H9 (cell line): ENCODE results near the gene MISP3. TPM values are rescaled to one million over a fixed set of nuclear protein-coding genes. Genes with fewer than 3 reads are reported as not detected.

ENCODE experiments used
- DNase-seq: peaks from one replicate; pipeline ENCODE4 v3.0.0-alpha.2; 2017
- H2AFZ ChIP-seq: one replicate; pipeline ENCODE4 v1.6.1; 2013; ENCODE audit warnings: mild to moderate bottlenecking, low read length, control low read depth, moderate library complexity
- H2AK5ac ChIP-seq: 2 replicates; pipeline ENCODE4 v1.6.1; 2013; ENCODE audit warnings: low read length, control low read depth, mixed read lengths; ENCODE audit not compliant: insufficient read length
- H2BK120ac ChIP-seq: one replicate; pipeline ENCODE4 v1.6.1; 2013; ENCODE audit warnings: low read depth, mild to moderate bottlenecking, low read length, control low read depth, inconsistent platforms; ENCODE audit not compliant: poor library complexity, severe bottlenecking
- H2BK12ac ChIP-seq: 2 replicates; pipeline ENCODE4 v1.6.1; 2013; ENCODE audit warnings: low read length, control low read depth, mixed read lengths, low read depth; ENCODE audit not compliant: insufficient read length
- H2BK15ac ChIP-seq: 2 replicates; pipeline ENCODE4 v1.6.1; 2013; ENCODE audit warnings: low read depth, low read length, control low read depth
- H2BK20ac ChIP-seq: one replicate; pipeline ENCODE4 v1.6.1; 2013; ENCODE audit warnings: low read depth, mild to moderate bottlenecking, low read length, control low read depth, inconsistent platforms; ENCODE audit not compliant: poor library complexity, severe bottlenecking
- H2BK5ac ChIP-seq: 2 replicates; pipeline ENCODE4 v1.6.1; 2013; ENCODE audit warnings: low read length, control low read depth, mixed read lengths; ENCODE audit not compliant: insufficient read length
- H3K14ac ChIP-seq: 2 replicates; pipeline ENCODE4 v1.6.1; 2013; ENCODE audit warnings: low read length, control low read depth; ENCODE audit not compliant: insufficient read depth
- H3K18ac ChIP-seq: 2 replicates; pipeline ENCODE4 v1.6.1; 2013; ENCODE audit warnings: low read depth, mild to moderate bottlenecking, mixed read lengths, low read length, control low read depth; ENCODE audit not compliant: insufficient read length
- H3K23ac ChIP-seq: 2 replicates; pipeline ENCODE4 v1.6.1; 2013; ENCODE audit warnings: low read length, control low read depth, mixed read lengths, low read depth; ENCODE audit not compliant: insufficient read length
- H3K23me2 ChIP-seq: 2 replicates; pipeline ENCODE4 v1.6.1; 2013; ENCODE audit warnings: low read depth, mild to moderate bottlenecking, mixed read lengths, low read length, control low read depth; ENCODE audit not compliant: insufficient read length, poor library complexity, severe bottlenecking
- H3K27ac ChIP-seq: 2 replicates; pipeline ENCODE4 v1.5.1; 2013; ENCODE audit warnings: low read length, control low read depth, mixed read lengths, low read depth; ENCODE audit not compliant: insufficient read length
- H3K27me3 ChIP-seq: 2 replicates; pipeline ENCODE4 v1.6.1; 2013; ENCODE audit warnings: low read length, control low read depth, inconsistent platforms; ENCODE audit not compliant: insufficient read depth
- H3K4ac ChIP-seq: 2 replicates; pipeline ENCODE4 v1.6.1; 2013; ENCODE audit warnings: low read depth, mild to moderate bottlenecking, control low read depth, inconsistent platforms, low read length, moderate library complexity
- H3K4me1 ChIP-seq: 2 replicates; pipeline ENCODE4 v1.6.1; 2013; ENCODE audit warnings: low read length, control low read depth, inconsistent platforms; ENCODE audit not compliant: insufficient read depth
- H3K4me2 ChIP-seq: 2 replicates; pipeline ENCODE4 v1.6.1; 2013; ENCODE audit warnings: low read length, control low read depth, mixed read lengths; ENCODE audit not compliant: insufficient read length, insufficient read depth
- H3K56ac ChIP-seq: 2 replicates; pipeline ENCODE4 v1.6.1; 2013; ENCODE audit warnings: low read depth, mild to moderate bottlenecking, mixed read lengths, low read length, control low read depth; ENCODE audit not compliant: insufficient read length
- H3K79me1 ChIP-seq: 2 replicates; pipeline ENCODE4 v1.6.1; 2013; ENCODE audit warnings: low read depth, mild to moderate bottlenecking, moderate library complexity, low read length, control low read depth, inconsistent platforms; ENCODE audit not compliant: insufficient read depth, poor library complexity, severe bottlenecking
- H3K79me2 ChIP-seq: 2 replicates; pipeline ENCODE4 v1.6.1; 2013; ENCODE audit warnings: low read length, control low read depth, inconsistent platforms; ENCODE audit not compliant: insufficient read depth
- H3K9ac ChIP-seq: 2 replicates; pipeline ENCODE4 v1.6.1; 2013; ENCODE audit warnings: low read length, control low read depth, mixed read lengths; ENCODE audit not compliant: insufficient read length; ENCODE audit errors: extremely low read depth
- H3K9me3 ChIP-seq: one replicate; pipeline ENCODE4 v1.6.1; 2013; ENCODE audit warnings: low read depth, low read length, inconsistent platforms; ENCODE audit not compliant: control insufficient read depth
- H3T11ph ChIP-seq: one replicate; pipeline ENCODE4 v1.6.1; 2013; ENCODE audit warnings: mild to moderate bottlenecking, low read length, control low read depth, inconsistent platforms
- H4K20me1 ChIP-seq: one replicate; pipeline ENCODE4 v1.6.1; 2013; ENCODE audit not compliant: control insufficient read depth, insufficient read length, insufficient read depth
- H4K5ac ChIP-seq: 2 replicates; pipeline ENCODE4 v1.6.1; 2013; ENCODE audit warnings: low read depth, mild to moderate bottlenecking, mixed read lengths, low read length, control low read depth; ENCODE audit not compliant: insufficient read length
- H4K8ac ChIP-seq: replicated peaks from 2 replicates; pipeline ENCODE4 v1.6.1; 2013; ENCODE audit warnings: low read length, control low read depth, mixed read lengths, low read depth; ENCODE audit not compliant: insufficient read length
- H4K91ac ChIP-seq: 2 replicates; pipeline ENCODE4 v1.6.1; 2013; ENCODE audit warnings: low read depth, mild to moderate bottlenecking, moderate library complexity, mixed read lengths, low read length, control low read depth; ENCODE audit not compliant: insufficient read length
- H3K27ac Mint-ChIP-seq, 3 experiments: 2 replicates in 2 of 3; 3 replicates in 1 of 3; pipeline ENCODE4 v1.8.0; 2020 to 2021; ENCODE audit warnings: mixed read lengths in 3 of 3, mild to moderate bottlenecking in 1 of 3, moderate library complexity in 1 of 3
- H3K27me3 Mint-ChIP-seq: 2 replicates; pipeline ENCODE4 v1.8.0; 2021; ENCODE audit warnings: low read depth, mild to moderate bottlenecking, moderate library complexity, mixed read lengths
- H3K36me3 Mint-ChIP-seq, 3 experiments: 2 replicates in 2 of 3; 3 replicates in 1 of 3; pipeline ENCODE4 v1.8.0; 2020 to 2021; ENCODE audit warnings: low read depth in 3 of 3, mixed read lengths in 3 of 3; ENCODE audit not compliant: insufficient read depth in 1 of 3
- H3K4me1 Mint-ChIP-seq, 2 experiments: 2 replicates each; pipeline ENCODE4 v1.8.0; 2020; ENCODE audit warnings: mixed read lengths in 2 of 2
- H3K4me3 Mint-ChIP-seq, 2 experiments: 2 replicates in 1 of 2; 3 replicates in 1 of 2; pipeline ENCODE4 v1.8.0; 2020 to 2021; ENCODE audit warnings: mild to moderate bottlenecking in 2 of 2, mixed read lengths in 2 of 2, moderate library complexity in 1 of 2
- H3K9me3 Mint-ChIP-seq, 2 experiments: 2 replicates in 1 of 2; 3 replicates in 1 of 2; pipeline ENCODE4 v1.8.0; 2020; ENCODE audit warnings: mild to moderate bottlenecking in 2 of 2, mixed read lengths in 2 of 2, moderate library complexity in 1 of 2
- WGBS: extraction: QIAGEN DNeasy Blood & Tissue Kit; methylation state at CpG from one replicate; pipeline ENCODE4 v1.1.7; 2013; ENCODE audit warnings: missing lambda C conversion rate, low lambda C conversion rate, mixed read lengths; ENCODE audit not compliant: insufficient read length; ENCODE audit errors: extremely low coverage; 5-methylcytosine and 5-hydroxymethylcytosine counted together
- total RNA-seq: library from RNA; stranded (reverse); gene quantifications from 2 replicates; pipeline ENCODE4 v1.2.1, GENCODE V29; 2021
- TF ChIP-seq, protein P1 (sequence below): fragments of 200-600 bp; sonication (generic); conservative IDR thresholded peaks from 3 replicates; pipeline ENCODE4 v1.8.0; 2021; ENCODE audit warnings: antibody characterized with exemption, mild to moderate bottlenecking

The MISP3 gene
- total RNA-seq, 1 experiment from 2014 or later, result 0.26 TPM

DNA sequence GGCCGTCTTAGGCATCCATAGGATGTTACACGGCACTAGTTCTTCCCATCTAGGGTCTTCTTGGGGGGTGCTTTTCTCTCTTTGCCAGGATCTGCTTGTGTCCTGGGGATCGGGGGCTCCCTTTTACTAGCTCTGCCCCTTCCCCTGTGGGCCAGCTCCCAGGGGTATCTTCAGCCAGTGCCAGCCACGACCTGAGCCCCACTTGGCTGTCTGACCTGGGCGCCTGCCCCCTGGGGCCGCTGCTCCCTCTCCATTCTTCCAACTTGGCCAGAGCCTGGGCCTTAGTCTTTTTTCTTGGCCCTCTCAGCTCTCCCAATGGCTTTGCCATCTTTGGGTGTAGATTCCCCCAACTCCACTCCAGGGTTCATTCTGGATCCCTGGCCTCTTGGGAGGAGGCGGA is 41.9 kb downstream of the MISP3 start:
- H4K5ac ChIP-seq, result no peak overlapping the region
- H3K14ac ChIP-seq, result no peak overlapping the region
- no CpG with 5 or more reads among the region's 7 CpGs for WGBS
- no peak overlapping the region for H3K18ac ChIP-seq
- H3K27me3 ChIP-seq, result no peaks in the 10 kb centered on the region; the same call in 1 of the 2 replicates
- H3K23me2 ChIP-seq, result peaks cover 16% of the 10 kb centered on the region
- no peak for DNase-seq
- no peak overlapping the region for H2BK15ac ChIP-seq
- H3K9me3 ChIP-seq, result no peaks in the 10 kb centered on the region
- H3K4me2 ChIP-seq, result no peak overlapping the region
- Mint-ChIP-seq H3K9me3 (no peaks in the 10 kb centered on the region), H3K4me1 (peaks cover 40 to 44% of the 10 kb centered on the region in 2 experiments), H3K27ac (no peak overlapping the region), H3K27me3 (peaks cover 2% of the 10 kb centered on the region; the same call in 1 of the 2 replicates), H3K36me3 (no peaks in the 10 kb centered on the region; a peak in 2 of 7 replicates), H3K4me3 (no peak overlapping the region)
- no peak overlapping the region for H2BK120ac ChIP-seq
- no peak overlapping the region for H2BK12ac ChIP-seq
- peaks cover 9% of the 10 kb centered on the region; the same call in 1 of the 2 replicates for H3K4me1 ChIP-seq
- TF ChIP-seq, protein P1, sequence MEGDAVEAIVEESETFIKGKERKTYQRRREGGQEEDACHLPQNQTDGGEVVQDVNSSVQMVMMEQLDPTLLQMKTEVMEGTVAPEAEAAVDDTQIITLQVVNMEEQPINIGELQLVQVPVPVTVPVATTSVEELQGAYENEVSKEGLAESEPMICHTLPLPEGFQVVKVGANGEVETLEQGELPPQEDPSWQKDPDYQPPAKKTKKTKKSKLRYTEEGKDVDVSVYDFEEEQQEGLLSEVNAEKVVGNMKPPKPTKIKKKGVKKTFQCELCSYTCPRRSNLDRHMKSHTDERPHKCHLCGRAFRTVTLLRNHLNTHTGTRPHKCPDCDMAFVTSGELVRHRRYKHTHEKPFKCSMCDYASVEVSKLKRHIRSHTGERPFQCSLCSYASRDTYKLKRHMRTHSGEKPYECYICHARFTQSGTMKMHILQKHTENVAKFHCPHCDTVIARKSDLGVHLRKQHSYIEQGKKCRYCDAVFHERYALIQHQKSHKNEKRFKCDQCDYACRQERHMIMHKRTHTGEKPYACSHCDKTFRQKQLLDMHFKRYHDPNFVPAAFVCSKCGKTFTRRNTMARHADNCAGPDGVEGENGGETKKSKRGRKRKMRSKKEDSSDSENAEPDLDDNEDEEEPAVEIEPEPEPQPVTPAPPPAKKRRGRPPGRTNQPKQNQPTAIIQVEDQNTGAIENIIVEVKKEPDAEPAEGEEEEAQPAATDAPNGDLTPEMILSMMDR, result no peak
- H2BK5ac ChIP-seq, result no peak overlapping the region
- no peak overlapping the region for H3K9ac ChIP-seq
- no peaks in the 10 kb centered on the region for H4K20me1 ChIP-seq
- no peak overlapping the region for H3K23ac ChIP-seq
- no peak overlapping the region for H3T11ph ChIP-seq
- H3K56ac ChIP-seq, result no peak overlapping the region
- no peaks in the 10 kb centered on the region for H3K79me1 ChIP-seq
- H2AK5ac ChIP-seq, result no peak overlapping the region
- no peak overlapping the region for H4K91ac ChIP-seq
- H3K27ac ChIP-seq, result no peak overlapping the region
- H3K4ac ChIP-seq, result no peak overlapping the region
- H4K8ac ChIP-seq, result no peak overlapping the region
- H2BK20ac ChIP-seq, result no peak overlapping the region
- H2AFZ ChIP-seq, result no peak overlapping the region
- peaks cover 2% of the 10 kb centered on the region; the same call in 1 of the 2 replicates for H3K79me2 ChIP-seq
